ENCODE measurements around the gene EFHD2. TPM values are rescaled to one million over a fixed set of nuclear protein-coding genes. Genes with fewer than 3 reads are reported as not detected.

EFHD2 gene
- total and polyA plus RNA-seq, 2 donors: 36.3 to 62.3 TPM

- WGBS: 88% methylated on average over 3 of the region's 3 CpGs
Observed at GRCh38 chr1:15394258-15394690, 15.4 kb upstream of the EFHD2 start.

GRCh38 chr1:15397236-15397635 lies 12.5 kb upstream of the EFHD2 start:
- H3K36me3 ChIP-seq (ENCODE audit: control insufficient read depth in 2 of 2, insufficient read depth in 2 of 2, low read length in 1 of 2): no peaks in the 10 kb centered on the region
- H3K27ac ChIP-seq (ENCODE audit: low read depth in 1 of 2, low read length in 1 of 2): no peak overlapping the region
- DNase-seq (ENCODE audit: low read depth in 6 of 9, low spot score in 9 of 9): no peak
- 97% methylated on average over 2 of the region's 2 CpGs for WGBS
- no peaks in the 10 kb centered on the region for H3K27me3 ChIP-seq (ENCODE audit: control insufficient read depth in 2 of 2, insufficient read depth in 1 of 2, low read length in 1 of 2)
- peaks cover 0 to 7% of the 10 kb centered on the region in 2 donors for H3K9me3 ChIP-seq (ENCODE audit: control insufficient read depth in 2 of 2, insufficient read depth in 1 of 2, low read length in 1 of 2)
- H3K4me3 ChIP-seq (ENCODE audit: low read length in 2 of 2): no peak overlapping the region
- H3K4me1 ChIP-seq (ENCODE audit: control insufficient read depth in 2 of 2, insufficient read depth in 2 of 2, low read length in 2 of 2): no peaks in the 10 kb centered on the region

More at GRCh38 chr1:15394258-15394690, 15.4 kb upstream of the EFHD2 start:
- Histone ChIP-seq H3K9me3 (ENCODE audit: control insufficient read depth in 2 of 2, insufficient read depth in 1 of 2, low read length in 1 of 2) (no peaks in the 10 kb centered on the region), H3K36me3 (ENCODE audit: control insufficient read depth in 2 of 2, insufficient read depth in 2 of 2, low read length in 1 of 2) (no peaks in the 10 kb centered on the region), H3K27me3 (ENCODE audit: control insufficient read depth in 2 of 2, insufficient read depth in 1 of 2, low read length in 1 of 2) (no peaks in the 10 kb centered on the region), H3K27ac (ENCODE audit: low read depth in 1 of 2, low read length in 1 of 2) (no peak overlapping the region), H3K4me1 (ENCODE audit: control insufficient read depth in 2 of 2, insufficient read depth in 2 of 2, low read length in 2 of 2) (no peaks in the 10 kb centered on the region), H3K4me3 (ENCODE audit: low read length in 2 of 2) (no peak overlapping the region)
- DNase-seq (ENCODE audit: low read depth in 6 of 9, low spot score in 9 of 9): no peak

GRCh38 chr1:15399710-15400109 lies 10.0 kb upstream of the EFHD2 start:
- Histone ChIP-seq H3K36me3 (ENCODE audit: control insufficient read depth in 2 of 2, insufficient read depth in 2 of 2, low read length in 1 of 2) (no peaks in the 10 kb centered on the region), H3K9me3 (ENCODE audit: control insufficient read depth in 2 of 2, insufficient read depth in 1 of 2, low read length in 1 of 2) (peaks cover 0 to 7% of the 10 kb centered on the region in 2 donors), H3K27ac (ENCODE audit: low read depth in 1 of 2, low read length in 1 of 2) (no peak overlapping the region), H3K4me3 (ENCODE audit: low read length in 2 of 2) (no peak overlapping the region), H3K27me3 (ENCODE audit: control insufficient read depth in 2 of 2, insufficient read depth in 1 of 2, low read length in 1 of 2) (no peaks in the 10 kb centered on the region), H3K4me1 (ENCODE audit: control insufficient read depth in 2 of 2, insufficient read depth in 2 of 2, low read length in 2 of 2) (no peaks in the 10 kb centered on the region)
- WGBS: 97% methylated on average over 2 of the region's 2 CpGs
- DNase-seq (ENCODE audit: low read depth in 6 of 9, low spot score in 9 of 9): no peak

- peak in 1 of 9 donors; percentile 18 for DNase-seq (ENCODE audit: low read depth in 6 of 9, low spot score in 9 of 9)
- Histone ChIP-seq H3K9me3 (ENCODE audit: control insufficient read depth in 2 of 2, insufficient read depth in 1 of 2, low read length in 1 of 2) (peaks cover 0 to 7% of the 10 kb centered on the region in 2 donors), H3K4me3 (ENCODE audit: low read length in 2 of 2) (no peak overlapping the region), H3K27ac (ENCODE audit: low read depth in 1 of 2, low read length in 1 of 2) (no peak overlapping the region), H3K27me3 (ENCODE audit: control insufficient read depth in 2 of 2, insufficient read depth in 1 of 2, low read length in 1 of 2) (no peaks in the 10 kb centered on the region), H3K36me3 (ENCODE audit: control insufficient read depth in 2 of 2, insufficient read depth in 2 of 2, low read length in 1 of 2) (no peaks in the 10 kb centered on the region), H3K4me1 (ENCODE audit: control insufficient read depth in 2 of 2, insufficient read depth in 2 of 2, low read length in 2 of 2) (no peaks in the 10 kb centered on the region)
- 98% methylated on average over 3 of the region's 3 CpGs for WGBS
Observed at GRCh38 chr1:15400627-15401026, 9.1 kb upstream of the EFHD2 start.

- WGBS: 97% methylated on average over 7 of the region's 7 CpGs
- H3K27ac ChIP-seq (ENCODE audit: low read depth in 1 of 2, low read length in 1 of 2): no peak overlapping the region
Observed at GRCh38 chr1:15401391-15402055, 8.2 kb upstream of the EFHD2 start.

GRCh38 chr1:15402809-15403450 lies 6.8 kb upstream of the EFHD2 start:
- no peaks in the 10 kb centered on the region for H3K4me1 ChIP-seq (ENCODE audit: control insufficient read depth in 2 of 2, insufficient read depth in 2 of 2, low read length in 2 of 2)
- DNase-seq (ENCODE audit: low read depth in 6 of 9, low spot score in 9 of 9): no peak
- H3K4me3 ChIP-seq (ENCODE audit: low read length in 2 of 2): no peak overlapping the region
- H3K27ac ChIP-seq (ENCODE audit: low read depth in 1 of 2, low read length in 1 of 2): no peak overlapping the region
- WGBS: 84% methylated on average over 5 of the region's 5 CpGs
- peaks cover 0 to 7% of the 10 kb centered on the region in 2 donors for H3K9me3 ChIP-seq (ENCODE audit: control insufficient read depth in 2 of 2, insufficient read depth in 1 of 2, low read length in 1 of 2)
- peaks cover 4 to 5% of the 10 kb centered on the region in 2 donors for H3K27me3 ChIP-seq (ENCODE audit: control insufficient read depth in 2 of 2, insufficient read depth in 1 of 2, low read length in 1 of 2)
- no peaks in the 10 kb centered on the region for H3K36me3 ChIP-seq (ENCODE audit: control insufficient read depth in 2 of 2, insufficient read depth in 2 of 2, low read length in 1 of 2)

More at GRCh38 chr1:15401391-15402055, 8.2 kb upstream of the EFHD2 start:
- Histone ChIP-seq H3K4me3 (ENCODE audit: low read length in 2 of 2) (no peak overlapping the region), H3K27me3 (ENCODE audit: control insufficient read depth in 2 of 2, insufficient read depth in 1 of 2, low read length in 1 of 2) (no peaks in the 10 kb centered on the region), H3K9me3 (ENCODE audit: control insufficient read depth in 2 of 2, insufficient read depth in 1 of 2, low read length in 1 of 2) (peaks cover 0 to 7% of the 10 kb centered on the region in 2 donors), H3K36me3 (ENCODE audit: control insufficient read depth in 2 of 2, insufficient read depth in 2 of 2, low read length in 1 of 2) (no peaks in the 10 kb centered on the region), H3K4me1 (ENCODE audit: control insufficient read depth in 2 of 2, insufficient read depth in 2 of 2, low read length in 2 of 2) (no peaks in the 10 kb centered on the region)
- no peak for DNase-seq (ENCODE audit: low read depth in 6 of 9, low spot score in 9 of 9)

- Histone ChIP-seq H3K27ac (ENCODE audit: low read depth in 1 of 2, low read length in 1 of 2) (no peak overlapping the region), H3K27me3 (ENCODE audit: control insufficient read depth in 2 of 2, insufficient read depth in 1 of 2, low read length in 1 of 2) (peaks cover 8 to 10% of the 10 kb centered on the region in 2 donors), H3K4me1 (ENCODE audit: control insufficient read depth in 2 of 2, insufficient read depth in 2 of 2, low read length in 2 of 2) (peaks cover 3% of the 10 kb centered on the region in 2 donors), H3K4me3 (ENCODE audit: low read length in 2 of 2) (no peak overlapping the region), H3K9me3 (ENCODE audit: control insufficient read depth in 2 of 2, insufficient read depth in 1 of 2, low read length in 1 of 2) (peaks cover 0 to 7% of the 10 kb centered on the region in 2 donors), H3K36me3 (ENCODE audit: control insufficient read depth in 2 of 2, insufficient read depth in 2 of 2, low read length in 1 of 2) (no peaks in the 10 kb centered on the region)
- 98% methylated on average over 9 of the region's 9 CpGs for WGBS
- no peak for DNase-seq (ENCODE audit: low read depth in 6 of 9, low spot score in 9 of 9)
Observed at GRCh38 chr1:15403962-15404580, 5.6 kb upstream of the EFHD2 start.

- Histone ChIP-seq H3K27me3 (ENCODE audit: control insufficient read depth in 2 of 2, insufficient read depth in 1 of 2, low read length in 1 of 2) (peaks cover 8 to 13% of the 10 kb centered on the region in 2 donors), H3K27ac (ENCODE audit: low read depth in 1 of 2, low read length in 1 of 2) (no peak overlapping the region), H3K36me3 (ENCODE audit: control insufficient read depth in 2 of 2, insufficient read depth in 2 of 2, low read length in 1 of 2) (no peaks in the 10 kb centered on the region), H3K9me3 (ENCODE audit: control insufficient read depth in 2 of 2, insufficient read depth in 1 of 2, low read length in 1 of 2) (peaks cover 0 to under 1% of the 10 kb centered on the region in 2 donors), H3K4me1 (ENCODE audit: control insufficient read depth in 2 of 2, insufficient read depth in 2 of 2, low read length in 2 of 2) (peaks cover 6 to 7% of the 10 kb centered on the region in 2 donors), H3K4me3 (ENCODE audit: low read length in 2 of 2) (no peak overlapping the region)
- 97% methylated on average over 9 of the region's 9 CpGs for whole genome bisulfite sequencing
- DNase-seq (ENCODE audit: low read depth in 6 of 9, low spot score in 9 of 9): no peak
Observed at GRCh38 chr1:15405106-15405850, 4.4 kb upstream of the EFHD2 start.
